ENCODE results near the gene ZFAND3. TPM values are rescaled to one million over a fixed set of nuclear protein-coding genes. Genes with fewer than 3 reads are reported as not detected.
A peak's percentile ranks its signal among the peaks of the same experiment; 100 is the strongest.

Gene ZFAND3
- total RNA-seq, 1 experiment from 2014 or later, result 64.0 TPM

DNA sequence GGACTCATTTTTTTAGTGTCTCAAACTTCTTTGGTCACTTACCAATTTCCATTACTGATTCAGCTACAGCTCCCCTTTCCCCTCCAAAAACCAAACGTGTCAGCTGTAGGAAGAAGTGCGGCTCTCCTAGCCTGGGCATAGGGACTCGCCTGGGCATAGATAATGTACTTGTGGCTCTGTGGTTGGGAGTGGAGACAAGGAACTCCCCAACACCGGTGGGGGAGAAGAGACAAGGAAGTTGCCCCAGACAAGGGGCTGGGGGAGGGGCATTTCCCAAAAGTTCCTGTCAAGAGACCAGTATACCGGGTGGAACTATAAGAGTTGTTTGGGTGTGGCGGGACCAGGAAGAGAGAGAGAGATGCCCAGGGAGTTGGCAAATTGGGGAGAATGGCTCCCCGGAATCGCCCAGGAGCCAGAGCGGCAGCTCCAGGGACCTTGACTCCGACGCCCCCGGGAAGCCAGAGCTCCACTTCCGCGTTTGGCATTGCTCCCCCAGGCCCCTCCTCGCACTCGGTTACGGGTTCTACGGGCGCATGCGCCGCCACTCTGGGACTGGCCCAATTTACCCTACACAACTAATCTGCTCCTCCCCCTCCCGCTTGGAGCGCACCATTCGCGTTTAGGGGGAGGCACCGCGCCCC, 871 bp upstream of the ZFAND3 start:
- ChIA-PET CTCF (interaction anchor here (1.8 kb wide), 1 partner anchor 27 kb away, joined by 9 read pairs; no protein-coding TSS in a partner anchor), POLR2A (ENCODE audit: low non-redundant PET) (interaction anchor here (0.6 to 0.7 kb wide), 5 partner anchors 9 to 624 kb away, joined by 3 to 7 read pairs (median 4); no protein-coding TSS in a partner anchor)
- Histone ChIP-seq H3K4me3 (ENCODE audit: low read depth, low read length, poor library complexity, severe bottlenecking) (peak overlapping the region; percentile 60), H3K4me1 (ENCODE audit: insufficient read depth, low read length, poor library complexity, severe bottlenecking) (peaks cover 38% of the 10 kb centered on the region), H3K27ac (ENCODE audit: low read depth, low read length, poor library complexity, severe bottlenecking) (peak overlapping the region; percentile 97), H3K9me3 (ENCODE audit: low read depth, low read length, poor library complexity, severe bottlenecking) (no peaks in the 10 kb centered on the region), H3K27me3 (replicated peaks; ENCODE audit: insufficient read depth, low read depth, low read length, poor library complexity) (no peaks in the 10 kb centered on the region), H3K36me3 (ENCODE audit: insufficient read depth, low read length, poor library complexity, severe bottlenecking) (no peaks in the 10 kb centered on the region)
- BruUV-seq (replicated peaks), result no TSS peak
- no peak for TF ChIP-seq EZH2 (IDR thresholded peaks at IDR 0.05; ENCODE audit: borderline replicate concordance, low read depth, low read length, poor library complexity, severe bottlenecking)
- TF ChIP-seq, protein P1, sequence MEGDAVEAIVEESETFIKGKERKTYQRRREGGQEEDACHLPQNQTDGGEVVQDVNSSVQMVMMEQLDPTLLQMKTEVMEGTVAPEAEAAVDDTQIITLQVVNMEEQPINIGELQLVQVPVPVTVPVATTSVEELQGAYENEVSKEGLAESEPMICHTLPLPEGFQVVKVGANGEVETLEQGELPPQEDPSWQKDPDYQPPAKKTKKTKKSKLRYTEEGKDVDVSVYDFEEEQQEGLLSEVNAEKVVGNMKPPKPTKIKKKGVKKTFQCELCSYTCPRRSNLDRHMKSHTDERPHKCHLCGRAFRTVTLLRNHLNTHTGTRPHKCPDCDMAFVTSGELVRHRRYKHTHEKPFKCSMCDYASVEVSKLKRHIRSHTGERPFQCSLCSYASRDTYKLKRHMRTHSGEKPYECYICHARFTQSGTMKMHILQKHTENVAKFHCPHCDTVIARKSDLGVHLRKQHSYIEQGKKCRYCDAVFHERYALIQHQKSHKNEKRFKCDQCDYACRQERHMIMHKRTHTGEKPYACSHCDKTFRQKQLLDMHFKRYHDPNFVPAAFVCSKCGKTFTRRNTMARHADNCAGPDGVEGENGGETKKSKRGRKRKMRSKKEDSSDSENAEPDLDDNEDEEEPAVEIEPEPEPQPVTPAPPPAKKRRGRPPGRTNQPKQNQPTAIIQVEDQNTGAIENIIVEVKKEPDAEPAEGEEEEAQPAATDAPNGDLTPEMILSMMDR (conservative IDR thresholded peaks at IDR 0.05; ENCODE audit: low read depth, low read length), result no peak
- intact Hi-C loops (cut with micrococcal nuclease; ENCODE audit: unreplicated experiment), result no loop called here
- DNase-seq (ENCODE audit: low spot score), result peak; percentile 98

DNA sequence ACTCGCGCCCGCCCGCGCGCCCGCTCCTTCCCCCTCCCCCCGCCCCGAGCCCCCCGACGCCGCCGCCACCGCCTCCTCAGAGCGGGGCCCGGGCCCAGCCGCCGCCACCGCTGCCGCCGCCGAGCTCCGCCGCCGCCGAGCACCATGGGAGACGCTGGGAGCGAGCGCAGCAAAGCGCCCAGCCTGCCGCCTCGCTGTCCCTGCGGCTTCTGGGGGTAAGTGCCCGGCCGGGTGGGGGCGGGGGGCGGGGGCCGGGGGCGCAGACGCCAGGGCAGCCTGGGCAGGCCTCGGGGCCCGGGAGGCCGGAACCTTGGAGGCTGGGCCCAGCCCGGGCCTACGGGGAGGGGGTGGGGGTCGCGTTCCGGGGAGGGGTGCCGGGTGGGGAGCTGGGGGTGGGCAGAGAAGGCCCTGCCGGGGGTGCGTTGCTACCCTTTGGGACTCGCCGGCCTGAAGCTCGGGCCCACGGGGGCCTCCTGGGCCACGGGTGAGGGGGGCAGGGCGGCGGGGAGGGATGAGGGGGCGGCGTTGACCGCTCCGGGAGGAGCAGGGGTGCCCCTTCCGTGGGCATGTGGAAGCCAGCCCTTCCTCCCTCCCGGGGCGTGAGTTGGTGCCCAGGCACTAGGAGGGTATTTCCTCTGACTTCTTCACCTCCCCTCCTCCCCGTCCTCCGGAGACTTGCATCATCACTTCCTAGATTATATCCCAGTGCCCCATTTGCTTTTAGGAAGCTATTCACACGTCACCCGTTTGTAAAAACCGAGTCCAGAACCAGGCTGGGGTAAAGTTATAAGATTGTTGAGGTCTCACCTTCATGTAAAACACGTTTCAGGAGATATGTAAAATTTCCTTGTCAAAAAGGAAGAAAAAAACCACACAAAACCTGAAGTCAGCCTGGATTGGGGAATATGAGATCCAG, 533 bp downstream of the ZFAND3 start:
- TSS peak; percentile 46 for BruUV-seq (replicated peaks)
- peak overlapping the region; percentile 60 for H3K4me3 ChIP-seq (ENCODE audit: low read depth, low read length, poor library complexity, severe bottlenecking)
- TF ChIP-seq, protein P1 (conservative IDR thresholded peaks at IDR 0.05; ENCODE audit: low read depth, low read length), result no peak
- TF ChIP-seq EZH2 (IDR thresholded peaks at IDR 0.05; ENCODE audit: borderline replicate concordance, low read depth, low read length, poor library complexity, severe bottlenecking), result no peak
- H3K27ac ChIP-seq (ENCODE audit: low read depth, low read length, poor library complexity, severe bottlenecking), result peak overlapping the region; percentile 97
- no peaks in the 10 kb centered on the region for H3K9me3 ChIP-seq (ENCODE audit: low read depth, low read length, poor library complexity, severe bottlenecking)
- no peaks in the 10 kb centered on the region for H3K36me3 ChIP-seq (ENCODE audit: insufficient read depth, low read length, poor library complexity, severe bottlenecking)
- no peaks in the 10 kb centered on the region for H3K27me3 ChIP-seq (replicated peaks; ENCODE audit: insufficient read depth, low read depth, low read length, poor library complexity)
- DNase-seq (ENCODE audit: low spot score), result peak; percentile 69
- intact Hi-C loops (cut with micrococcal nuclease; ENCODE audit: unreplicated experiment), result no loop called here
- peaks cover 48% of the 10 kb centered on the region for H3K4me1 ChIP-seq (ENCODE audit: insufficient read depth, low read length, poor library complexity, severe bottlenecking)
- ChIA-PET CTCF (interaction anchor here (1.8 kb wide), 1 partner anchor 29 kb away, joined by 9 read pairs; no protein-coding TSS in a partner anchor), POLR2A (ENCODE audit: low non-redundant PET) (no interaction called here)

DNA sequence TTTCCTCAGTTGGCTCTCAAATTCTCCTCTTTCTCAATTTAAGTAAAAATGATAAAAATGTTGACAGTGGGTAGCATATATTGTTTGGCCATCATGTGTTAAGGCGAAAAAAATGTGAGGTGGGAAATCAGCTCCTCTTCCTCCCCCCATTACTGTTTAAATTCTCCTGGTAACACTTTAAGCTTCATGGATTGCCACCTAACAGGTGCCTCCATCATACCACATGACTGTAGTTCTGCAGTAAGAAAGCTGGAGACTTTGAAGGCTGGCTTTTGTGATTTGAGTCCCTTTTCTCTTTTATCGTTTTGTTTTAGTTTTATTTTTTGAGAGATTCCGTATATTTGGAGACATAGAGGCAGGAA, 1.2 kb downstream of the ZFAND3 start:
- Histone ChIP-seq H3K27me3 (replicated peaks; ENCODE audit: insufficient read depth, low read depth, low read length, poor library complexity) (no peaks in the 10 kb centered on the region), H3K27ac (ENCODE audit: low read depth, low read length, poor library complexity, severe bottlenecking) (peak overlapping the region; percentile 97), H3K4me3 (ENCODE audit: low read depth, low read length, poor library complexity, severe bottlenecking) (peak overlapping the region; percentile 60), H3K36me3 (ENCODE audit: insufficient read depth, low read length, poor library complexity, severe bottlenecking) (no peaks in the 10 kb centered on the region), H3K4me1 (ENCODE audit: insufficient read depth, low read length, poor library complexity, severe bottlenecking) (peaks cover 53% of the 10 kb centered on the region), H3K9me3 (ENCODE audit: low read depth, low read length, poor library complexity, severe bottlenecking) (no peaks in the 10 kb centered on the region)
- DNase-seq (ENCODE audit: low spot score), result no peak
- CTCF ChIA-PET, result no interaction called here
- POLR2A ChIA-PET (ENCODE audit: low non-redundant PET), result no interaction called here
- intact Hi-C loops (cut with micrococcal nuclease; ENCODE audit: unreplicated experiment), result no loop called here
- TF ChIP-seq, protein P1 (conservative IDR thresholded peaks at IDR 0.05; ENCODE audit: low read depth, low read length), result no peak
- TF ChIP-seq EZH2 (IDR thresholded peaks at IDR 0.05; ENCODE audit: borderline replicate concordance, low read depth, low read length, poor library complexity, severe bottlenecking), result no peak
- BruUV-seq (replicated peaks), result no TSS peak
